Measurements from ENCODE around the gene EPHA4. TPM values are rescaled to one million over a fixed set of nuclear protein-coding genes. Genes with fewer than 3 reads are reported as not detected.

The EPHA4 gene
- 10 to 100 TPM; 12.0 to 88.8 TPM for total RNA-seq

- intact Hi-C loops (cut with DNase I): loop anchor here (2.0 to 10.0 kb wide), 5 partner anchors 130 to 1838 kb away; no protein-coding TSS in a partner anchor
- peak; percentile 90 for DNase-seq (ENCODE audit: low spot score)
- H3K27me3 ChIP-seq (replicated peaks; ENCODE audit: insufficient read depth): no peaks in the 10 kb centered on the region
- H3K27ac ChIP-seq: peak within 1 kb of the TSS; percentile 76 to 81
- no peaks in the 10 kb centered on the region for H3K36me3 ChIP-seq
- no peaks in the 10 kb centered on the region for H3K9me3 ChIP-seq
- no peaks in the 10 kb centered on the region for H3K4me1 ChIP-seq (replicated peaks)
- H3K4me3 ChIP-seq: peak within 1 kb of the TSS; percentile 58 to 61
- TF ChIP-seq POLR2AphosphoS5 (IDR thresholded peaks at IDR 0.05) (peak; percentile 87), POLR2A (IDR thresholded peaks at IDR 0.05) (peak; percentile 70), CTCF (IDR thresholded peaks at IDR 0.05) (peak in 3 of 4 experiments; percentile 27 to 48 (median 44))
- under 1% methylated on average over 36 of the region's 55 CpGs for WGBS
Measured at GRCh38 chr2:221572219-221572820, at the start of gene EPHA4. TSS of gene EPHA4 (minus strand) at chr2:221572304. CDS start at chr2:221572248, 56 bp downstream.

GRCh38 chr2:221618007-221618406 is 45.9 kb upstream of the EPHA4 start:
- Histone ChIP-seq H3K4me3 (no peak overlapping the region), H3K9me3 (no peaks in the 10 kb centered on the region), H3K36me3 (no peaks in the 10 kb centered on the region), H3K4me1 (replicated peaks) (no peaks in the 10 kb centered on the region), H3K27me3 (replicated peaks; ENCODE audit: insufficient read depth) (no peaks in the 10 kb centered on the region), H3K27ac (no peak overlapping the region)
- no peak for DNase-seq (ENCODE audit: low spot score)
- intact Hi-C loops (cut with DNase I): no loop called here
- TF ChIP-seq POLR2A (IDR thresholded peaks at IDR 0.05): no peak
- no peak for TF ChIP-seq POLR2AphosphoS5 (IDR thresholded peaks at IDR 0.05)
- TF ChIP-seq CTCF (IDR thresholded peaks at IDR 0.05): no peak
- WGBS: 69% methylated on average over 2 of the region's 2 CpGs

DNA sequence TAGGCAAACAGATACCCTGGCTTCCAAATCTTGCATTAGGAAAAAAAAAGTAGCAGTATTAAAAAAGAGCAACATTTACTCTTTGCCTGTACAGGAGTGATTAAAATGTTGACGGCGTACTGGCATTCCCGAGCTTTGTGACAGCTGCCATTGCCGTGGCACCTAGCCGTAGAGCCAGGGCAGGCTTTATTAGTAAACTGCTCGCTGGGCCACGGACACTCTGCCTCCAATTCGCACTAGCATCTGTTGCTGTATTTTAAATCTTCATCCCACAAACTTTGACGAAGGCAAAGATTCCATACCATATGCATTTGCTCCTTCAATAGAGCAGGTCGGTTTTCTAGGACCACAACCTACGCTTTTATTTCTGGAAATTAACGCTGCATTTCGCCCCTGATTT is 44.5 kb upstream of the EPHA4 start:
- TF ChIP-seq POLR2AphosphoS5 (IDR thresholded peaks at IDR 0.05): no peak
- no peak for TF ChIP-seq CTCF (IDR thresholded peaks at IDR 0.05)
- no peak for TF ChIP-seq POLR2A (IDR thresholded peaks at IDR 0.05)
- Histone ChIP-seq H3K27me3 (replicated peaks; ENCODE audit: insufficient read depth) (no peaks in the 10 kb centered on the region), H3K4me1 (replicated peaks) (no peaks in the 10 kb centered on the region), H3K27ac (no peak overlapping the region), H3K36me3 (no peaks in the 10 kb centered on the region), H3K9me3 (no peaks in the 10 kb centered on the region), H3K4me3 (no peak overlapping the region)
- intact Hi-C loops (cut with DNase I): no loop called here
- DNase-seq (ENCODE audit: low spot score): no peak
- 78% methylated on average over 13 of the region's 13 CpGs for WGBS

GRCh38 chr2:221614274-221614673 is 42.2 kb upstream of the EPHA4 start:
- TF ChIP-seq POLR2AphosphoS5 (IDR thresholded peaks at IDR 0.05) (no peak), POLR2A (IDR thresholded peaks at IDR 0.05) (no peak), CTCF (IDR thresholded peaks at IDR 0.05) (no peak)
- no peaks in the 10 kb centered on the region for H3K27me3 ChIP-seq (replicated peaks; ENCODE audit: insufficient read depth)
- no peak for DNase-seq (ENCODE audit: low spot score)
- no peaks in the 10 kb centered on the region for H3K4me1 ChIP-seq (replicated peaks)
- no peak overlapping the region for H3K27ac ChIP-seq
- no peak overlapping the region for H3K4me3 ChIP-seq
- H3K9me3 ChIP-seq: no peaks in the 10 kb centered on the region
- 75% methylated on average over 6 of the region's 6 CpGs for WGBS
- intact Hi-C loops (cut with DNase I): no loop called here
- no peaks in the 10 kb centered on the region for H3K36me3 ChIP-seq

DNA sequence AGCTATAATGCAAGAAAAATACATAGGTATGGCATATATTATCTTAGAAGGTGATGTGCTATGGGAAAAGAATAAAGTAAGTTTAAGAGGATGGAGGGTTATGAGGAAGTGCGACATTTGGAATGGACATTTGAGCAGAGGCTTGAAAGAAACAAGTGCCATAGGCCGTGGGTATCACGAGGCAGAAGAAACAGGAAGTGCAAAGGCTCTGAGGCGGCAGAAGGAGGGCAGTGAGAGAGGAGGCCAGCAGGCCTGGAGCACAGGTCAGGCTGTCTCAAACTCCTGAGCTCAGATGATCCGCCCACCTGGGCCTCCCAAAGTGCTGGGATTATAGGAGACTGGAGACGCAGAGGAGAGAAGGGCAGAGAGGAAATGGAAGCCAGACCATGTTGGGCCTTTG is 40.7 kb upstream of the EPHA4 start:
- intact Hi-C loops (cut with DNase I): no loop called here
- no peak for TF ChIP-seq POLR2AphosphoS5 (IDR thresholded peaks at IDR 0.05)
- no peak for TF ChIP-seq CTCF (IDR thresholded peaks at IDR 0.05)
- no peak for TF ChIP-seq POLR2A (IDR thresholded peaks at IDR 0.05)
- Histone ChIP-seq H3K4me3 (no peak overlapping the region), H3K36me3 (no peaks in the 10 kb centered on the region), H3K9me3 (no peaks in the 10 kb centered on the region), H3K27me3 (replicated peaks; ENCODE audit: insufficient read depth) (no peaks in the 10 kb centered on the region), H3K27ac (no peak overlapping the region), H3K4me1 (replicated peaks) (no peaks in the 10 kb centered on the region)
- 94% methylated on average over 6 of the region's 6 CpGs for WGBS
- DNase-seq (ENCODE audit: low spot score): no peak

Measured in prostate gland (tissue), 2 donors.